Mammary epithelial cell (primary cell): Measurements from ENCODE around the gene PTPRT.

Source experiments
- CTCF ChIP-seq, 2 donors: IDR thresholded peaks in 1 of 2; conservative IDR thresholded peaks in 1 of 2; 2 replicates each; pipeline ENCODE4 v1.5.1; 2011 to 2012; ENCODE audit warnings: inconsistent platforms in 2 of 2, low read length in 2 of 2, mild to moderate bottlenecking in 2 of 2, control low read depth in 1 of 2, low read depth in 1 of 2; ENCODE audit not compliant: insufficient read depth in 1 of 2; ENCODE audit errors: extremely low read depth in 1 of 2
- EZH2 ChIP-seq: IDR thresholded peaks from 2 replicates; pipeline ENCODE4 v1.6.1; 2012; ENCODE audit warnings: low read length, inconsistent platforms, borderline replicate concordance

GRCh38 chr20:42594011-42594410 lies 595.7 kb downstream of the PTPRT start:
- TF ChIP-seq EZH2 (no peak), CTCF (conservative IDR thresholded peaks at IDR 0.05 in 1 of 2, IDR thresholded peaks at IDR 0.05 in 1 of 2; ENCODE audit: extremely low read depth in 1 of 2, insufficient read depth in 1 of 2, low read depth in 1 of 2, low read length in 2 of 2) (no peak)
